ENCODE data around the gene SSX1.

- TF ChIP-seq MYC (IDR thresholded peaks at IDR 0.05; ENCODE audit: low read depth, low read length) (no peak), POLR2A (IDR thresholded peaks at IDR 0.05; ENCODE audit: extremely low read depth, insufficient read length) (no peak), CTCF (IDR thresholded peaks at IDR 0.05; ENCODE audit: low read depth, low read length) (no peak)
Measured at GRCh38 chrX:48306175-48306574, 51.0 kb downstream of the SSX1 start.
